ENCODE results near the gene RNF25.

RNF25 gene

DNA sequence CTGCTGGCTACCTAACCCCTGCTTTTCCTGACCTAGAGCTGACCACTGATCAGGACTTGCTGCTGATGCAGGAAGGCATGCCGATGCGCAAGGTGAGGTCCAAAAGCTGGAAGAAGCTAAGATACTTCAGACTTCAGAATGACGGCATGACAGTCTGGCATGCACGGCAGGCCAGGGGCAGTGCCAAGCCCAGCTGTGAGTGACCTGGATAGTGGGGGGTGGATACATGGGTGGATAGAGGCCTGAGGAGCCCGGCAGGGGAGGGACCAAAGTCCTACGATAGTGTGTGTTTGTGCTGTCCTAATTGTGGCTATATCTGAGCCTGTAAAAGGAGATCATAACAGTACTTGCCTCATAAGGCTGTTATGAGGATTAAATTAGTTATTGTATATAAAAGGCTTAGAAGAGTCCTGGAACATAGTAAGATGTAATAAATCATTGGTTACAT, 55.9 kb downstream of the RNF25 start:
- TF ChIP-seq, protein P1, sequence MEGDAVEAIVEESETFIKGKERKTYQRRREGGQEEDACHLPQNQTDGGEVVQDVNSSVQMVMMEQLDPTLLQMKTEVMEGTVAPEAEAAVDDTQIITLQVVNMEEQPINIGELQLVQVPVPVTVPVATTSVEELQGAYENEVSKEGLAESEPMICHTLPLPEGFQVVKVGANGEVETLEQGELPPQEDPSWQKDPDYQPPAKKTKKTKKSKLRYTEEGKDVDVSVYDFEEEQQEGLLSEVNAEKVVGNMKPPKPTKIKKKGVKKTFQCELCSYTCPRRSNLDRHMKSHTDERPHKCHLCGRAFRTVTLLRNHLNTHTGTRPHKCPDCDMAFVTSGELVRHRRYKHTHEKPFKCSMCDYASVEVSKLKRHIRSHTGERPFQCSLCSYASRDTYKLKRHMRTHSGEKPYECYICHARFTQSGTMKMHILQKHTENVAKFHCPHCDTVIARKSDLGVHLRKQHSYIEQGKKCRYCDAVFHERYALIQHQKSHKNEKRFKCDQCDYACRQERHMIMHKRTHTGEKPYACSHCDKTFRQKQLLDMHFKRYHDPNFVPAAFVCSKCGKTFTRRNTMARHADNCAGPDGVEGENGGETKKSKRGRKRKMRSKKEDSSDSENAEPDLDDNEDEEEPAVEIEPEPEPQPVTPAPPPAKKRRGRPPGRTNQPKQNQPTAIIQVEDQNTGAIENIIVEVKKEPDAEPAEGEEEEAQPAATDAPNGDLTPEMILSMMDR (conservative IDR thresholded peaks at IDR 0.05; ENCODE audit: low read length) = no peak
- no peak for DNase-seq (ENCODE audit: low read depth)
- no peak overlapping the region for H3K4me3 ChIP-seq (ENCODE audit: low read length)
